HG02759 (cell line): ENCODE data around the gene FAM124B.

Source experiments
- ATAC-seq: cut with Tn5 transposase; IDR thresholded peaks from one replicate; pipeline ENCODE4 v1.9.1; 2021; ENCODE audit warnings: mild to moderate bottlenecking, moderate library complexity; ENCODE audit not compliant: unreplicated experiment

Gene FAM124B

GRCh38 chr2:224345492-224345891, 56.4 kb downstream of the FAM124B start:
- ATAC-seq: no peak

DNA sequence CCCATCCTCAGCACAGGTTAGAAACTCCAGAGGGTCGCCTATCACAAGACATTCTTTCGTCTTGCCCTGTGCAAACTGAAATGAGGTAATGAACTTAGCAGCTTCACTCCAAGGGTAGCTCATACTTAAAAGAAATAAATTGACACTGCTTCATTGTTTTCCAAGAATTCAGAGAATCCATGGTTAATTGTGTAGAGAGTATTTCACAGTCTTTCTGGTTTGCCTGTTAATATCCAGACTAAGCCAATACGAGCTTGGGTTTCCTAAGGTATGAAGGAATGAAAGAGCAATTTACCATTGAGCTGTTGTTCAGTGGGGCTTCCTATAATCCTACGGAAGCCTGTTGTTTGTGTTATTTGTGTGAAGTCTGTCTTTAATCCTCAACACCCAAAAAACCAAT, 58.7 kb downstream of the FAM124B start:
- ATAC-seq: no peak

DNA sequence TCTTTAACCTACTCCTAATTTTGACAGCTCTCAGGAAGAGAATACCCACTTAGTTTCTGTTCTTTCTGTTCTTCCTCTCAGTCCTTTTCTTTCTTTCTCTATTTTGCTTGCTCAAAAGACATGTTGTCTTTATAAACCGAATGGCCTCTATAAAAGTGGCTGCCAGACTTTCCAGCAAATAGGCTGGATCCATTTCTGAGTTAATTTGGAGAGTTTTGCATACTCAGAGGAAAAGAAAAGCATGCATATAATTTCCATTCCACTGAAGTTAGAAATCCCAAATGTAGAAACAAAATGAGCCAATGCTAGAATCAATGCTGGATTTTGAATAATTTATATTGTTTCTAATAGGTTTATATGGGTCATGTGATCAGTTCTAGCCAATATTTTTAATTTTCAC, 65.9 kb downstream of the FAM124B start:
- no peak for ATAC-seq

DNA sequence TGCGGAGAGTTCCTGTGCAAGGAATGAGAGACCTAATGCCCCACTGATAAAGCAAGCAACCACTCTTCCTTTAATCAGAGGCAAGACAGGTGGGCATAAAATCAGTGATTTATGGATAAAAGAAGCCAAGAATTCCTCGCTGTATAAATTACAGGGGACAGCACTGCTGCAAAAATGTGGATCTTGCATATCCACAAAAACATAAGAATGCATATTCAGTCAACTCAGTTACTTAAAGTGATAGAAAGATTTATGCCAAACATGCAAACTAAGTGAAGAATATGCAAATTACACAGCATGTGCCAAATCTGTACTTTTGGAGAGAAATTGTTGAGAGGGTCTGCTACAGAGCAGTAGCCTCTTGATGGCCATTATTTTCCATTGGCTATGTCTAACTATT, 67.2 kb downstream of the FAM124B start:
- no peak for ATAC-seq

- ATAC-seq: no peak
Measured at GRCh38 chr2:224333726-224334482, 68.0 kb downstream of the FAM124B start.

- ATAC-seq: no peak
Measured at GRCh38 chr2:224331698-224332097, 70.2 kb downstream of the FAM124B start.

GRCh38 chr2:224328798-224329197, 73.1 kb downstream of the FAM124B start:
- no peak for ATAC-seq
